Right cardiac atrium (tissue), 5 donors: ENCODE results near the gene FITM1. TPM values are rescaled to one million over a fixed set of nuclear protein-coding genes. Genes with fewer than 3 reads are reported as not detected.
A peak's percentile ranks its signal among the peaks of the same experiment; 100 is the strongest.

Experiments
- ATAC-seq, 2 donors: fragments of 200-7000 bp; cut with Tn5 transposase; one replicate each; pipeline versions ENCODE4 v1.8.0 to v1.9.1; 2020; ENCODE audit warnings: moderate library complexity in 2 of 2, mild to moderate bottlenecking in 1 of 2
- DNase-seq, 3 donors: peaks; one replicate each; pipeline ENCODE4 v3.0.0-alpha.2; 2020
- H3K27ac ChIP-seq: one replicate; pipeline ENCODE4 v1.5.1; 2013; ENCODE audit warnings: mild to moderate bottlenecking, low read length, control low read depth, moderate library complexity
- H3K27me3 ChIP-seq: one replicate; pipeline ENCODE4 v1.6.1; 2013; ENCODE audit not compliant: control insufficient read depth, insufficient read depth
- H3K4me1 ChIP-seq: one replicate; pipeline ENCODE4 v1.6.1; 2013; ENCODE audit warnings: low read length; ENCODE audit not compliant: control insufficient read depth, insufficient read depth
- H3K4me3 ChIP-seq: one replicate; pipeline ENCODE4 v1.5.1; 2013; ENCODE audit warnings: low read length, control low read depth
- H3K9me3 ChIP-seq: one replicate; pipeline ENCODE4 v1.6.1; 2013; ENCODE audit warnings: low read length; ENCODE audit not compliant: control insufficient read depth
- WGBS: extraction: QIAGEN DNeasy Blood & Tissue Kit; methylation state at CpG from one replicate; pipeline ENCODE4 v1.1.7; 2013; 5-methylcytosine and 5-hydroxymethylcytosine counted together
- intact Hi-C, 4 donors: fragments of 100-400 bp; cut with DNase I; formaldehyde crosslinking; loops; one replicate each; pipeline versions ENCODE4 v1.11.0 to v1.14.0; 2022 to 2023
- long read RNA-seq, 4 donors: library from polyadenylated mRNA; unstranded; transcript quantifications; one replicate each; pipeline ENCODE4 v2.0.0, GENCODE V29; 2020 to 2021
- polyA plus RNA-seq: library from polyadenylated mRNA; stranded (reverse); fragments of 200-250 nt; gene quantifications from one replicate; pipeline ENCODE4 v1.2.3, GENCODE V29; 2013
- total RNA-seq, 4 donors: library from RNA; stranded (reverse); fragmentation: NEBNext Ultra II Directional; extraction: Animal tissue kit (Norgen Biotek cat#: 25700); gene quantifications; one replicate each; pipeline ENCODE4 v1.2.1, GENCODE V29; 2021
- donor health status: healthy with polysubstance abuse.
- donor health status: DM: no; HTN: yes; CAD: no.
- donor health status: DM: no; HTN: no; CAD: no.
- donor health status: DM: no; HTN: yes; CAD: no; lungs with severe emphysema.
- donor health status: DM: yes; HTN: yes; CAD: no.

FITM1 gene, protein sequence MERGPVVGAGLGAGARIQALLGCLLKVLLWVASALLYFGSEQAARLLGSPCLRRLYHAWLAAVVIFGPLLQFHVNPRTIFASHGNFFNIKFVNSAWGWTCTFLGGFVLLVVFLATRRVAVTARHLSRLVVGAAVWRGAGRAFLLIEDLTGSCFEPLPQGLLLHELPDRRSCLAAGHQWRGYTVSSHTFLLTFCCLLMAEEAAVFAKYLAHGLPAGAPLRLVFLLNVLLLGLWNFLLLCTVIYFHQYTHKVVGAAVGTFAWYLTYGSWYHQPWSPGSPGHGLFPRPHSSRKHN
- total RNA-seq = 100 to 1,000 TPM in 3 of 4 donors, 10 to 100 TPM in 1; 87.4 to 178 (median 134) TPM
- 224 TPM for polyA plus RNA-seq
- long read RNA-seq, donor 1, transcript FITM1-202 (1 exons, 800 nt) = minor isoform, 9 of 224 reads
- long read RNA-seq, donor 1, transcript FITM1-201 (2 exons, 1,194 nt) = major isoform, 212 of 224 reads
- long read RNA-seq, donor 1, partial matches to known transcripts = 0 of 224 reads
- long read RNA-seq, donor 1, other reads (novel, unspliced or antisense) = 3 of 224 reads
- long read RNA-seq, donor 2, transcript FITM1-202 (1 exons, 800 nt) = minor isoform, 5 of 125 reads
- long read RNA-seq, donor 2, transcript FITM1-201 (2 exons, 1,194 nt) = major isoform, 119 of 125 reads
- long read RNA-seq, donor 2, partial matches to known transcripts = 0 of 125 reads
- long read RNA-seq, donor 2, other reads (novel, unspliced or antisense) = 1 of 125 reads
- long read RNA-seq, donor 3, transcript FITM1-202 (1 exons, 800 nt) = minor isoform, 7 of 64 reads
- long read RNA-seq, donor 3, transcript FITM1-201 (2 exons, 1,194 nt) = major isoform, 57 of 64 reads
- long read RNA-seq, donor 3, partial matches to known transcripts = 0 of 64 reads
- long read RNA-seq, donor 3, other reads (novel, unspliced or antisense) = 0 of 64 reads
- long read RNA-seq, donor 4, transcript FITM1-201 (2 exons, 1,194 nt) = major isoform, 110 of 113 reads
- long read RNA-seq, donor 4, partial matches to known transcripts = 0 of 113 reads
- long read RNA-seq, donor 4, other reads (novel, unspliced or antisense) = 0 of 113 reads

DNA sequence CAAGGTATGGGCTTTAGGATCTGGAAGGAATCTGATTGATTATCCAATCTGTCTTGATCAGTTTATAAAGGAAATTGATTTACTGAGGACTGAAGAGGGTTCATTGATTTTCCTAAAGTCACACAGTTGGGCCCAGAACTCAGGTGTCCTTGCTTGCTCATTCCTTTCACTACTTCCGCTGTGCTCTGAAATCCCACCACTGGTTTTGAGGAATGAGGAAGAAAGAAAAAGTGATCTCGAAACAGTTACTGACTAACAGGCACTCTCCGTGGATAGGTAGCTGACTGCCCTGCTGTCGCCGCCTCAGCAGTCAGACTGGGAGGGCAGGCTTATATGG is at the start of gene FITM1:
TSS of gene FITM1 (plus strand) at position 280 of the 337 bp plus-strand sequence. CDS start 905 bp downstream, outside the sequence.
- H3K27me3 ChIP-seq = no peaks in the 10 kb centered on the region
- no peaks in the 10 kb centered on the region for H3K9me3 ChIP-seq
- intact Hi-C loops = no loop called here
- no peak within 1 kb of the TSS for H3K4me3 ChIP-seq
- WGBS = 87% methylated on average over 5 of the region's 5 CpGs
- ATAC-seq = no peak
- H3K27ac ChIP-seq = peak within 1 kb of the TSS; percentile 99
- H3K4me1 ChIP-seq = peaks cover 6% of the 10 kb centered on the region
- no peak for DNase-seq

DNA sequence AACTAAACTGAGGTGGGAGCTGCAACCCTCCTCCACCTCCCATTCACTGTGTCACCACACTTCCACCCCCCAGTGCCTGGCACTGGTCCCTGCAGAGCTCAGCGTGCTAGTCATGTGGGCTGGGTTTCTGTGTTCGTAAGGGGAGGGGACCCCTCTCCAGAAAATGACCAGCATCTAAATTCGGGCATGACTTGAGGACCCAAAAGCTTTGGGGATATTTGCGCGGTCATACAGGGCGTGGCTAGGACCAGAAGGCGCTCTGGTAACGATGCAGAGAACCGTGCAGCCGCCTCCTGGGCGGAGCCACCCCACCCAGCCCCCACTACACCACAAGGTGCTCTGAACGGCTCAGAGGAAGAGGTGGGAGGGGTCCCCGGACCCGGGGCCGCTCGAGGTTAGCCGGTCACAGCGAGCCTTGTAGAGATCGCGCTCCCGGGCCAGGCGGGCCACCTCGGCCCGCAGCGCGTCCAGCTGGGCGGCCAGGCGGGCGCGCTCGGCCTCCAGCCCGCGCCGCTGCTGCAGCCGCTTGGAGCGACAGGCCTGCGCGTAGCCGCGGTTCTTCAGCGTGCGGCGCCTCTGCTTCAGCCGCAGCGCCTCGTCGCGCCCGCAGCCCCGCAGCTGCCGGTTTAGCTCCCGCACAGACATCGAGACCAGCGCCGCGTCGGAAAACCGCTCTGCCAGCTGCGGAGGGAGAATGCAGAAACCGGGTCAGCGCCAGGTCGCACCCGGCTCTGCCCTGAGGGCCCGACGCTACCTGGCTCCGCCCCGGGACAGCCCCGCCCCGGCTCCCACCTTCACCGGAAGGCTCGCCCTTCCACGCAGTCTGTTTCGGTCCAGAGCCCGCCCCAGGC is 49.3 kb upstream of the FITM1 start:
- H3K4me1 ChIP-seq = no peaks in the 10 kb centered on the region
- intact Hi-C loops = no loop called here
- H3K27ac ChIP-seq = no peak overlapping the region
- peak in 2 of 3 donors; percentile 77 to 81 for DNase-seq
- H3K9me3 ChIP-seq = no peaks in the 10 kb centered on the region
- ATAC-seq = peak; percentile 68 to 82
- peak overlapping the region; percentile 76 for H3K4me3 ChIP-seq
- under 1% methylated on average over 74 of the region's 74 CpGs for WGBS
- H3K27me3 ChIP-seq = no peaks in the 10 kb centered on the region

DNA sequence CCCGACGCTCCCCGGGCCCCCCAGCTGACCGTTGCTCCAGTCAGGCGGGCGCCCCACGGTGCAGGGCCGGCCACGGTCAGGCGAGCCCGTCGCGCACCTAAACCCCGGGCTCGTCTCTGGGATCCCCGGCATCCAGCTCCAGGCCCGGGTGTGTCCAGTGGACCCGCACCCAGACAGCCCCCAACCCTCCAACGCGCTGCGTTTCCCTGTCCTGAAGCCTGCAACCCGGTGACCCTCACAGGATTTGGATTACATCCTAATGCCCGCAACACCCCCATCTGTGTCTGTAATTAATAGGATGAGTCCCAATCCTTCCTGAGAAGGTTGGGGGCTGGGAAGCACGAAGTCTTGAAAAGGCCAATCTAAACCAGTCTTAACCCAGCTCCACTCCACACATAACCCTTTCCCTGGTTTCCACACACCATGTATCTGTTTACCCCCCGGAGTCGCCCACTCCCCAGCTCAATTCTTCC is 48.7 kb upstream of the FITM1 start:
- 22% methylated on average over 26 of the region's 26 CpGs for WGBS
- ATAC-seq (no peak), DNase-seq (no peak)
- no peak overlapping the region for H3K27ac ChIP-seq
- no peaks in the 10 kb centered on the region for H3K9me3 ChIP-seq
- intact Hi-C loops = no loop called here
- no peaks in the 10 kb centered on the region for H3K27me3 ChIP-seq
- no peaks in the 10 kb centered on the region for H3K4me1 ChIP-seq
- H3K4me3 ChIP-seq = peak overlapping the region; percentile 76

DNA sequence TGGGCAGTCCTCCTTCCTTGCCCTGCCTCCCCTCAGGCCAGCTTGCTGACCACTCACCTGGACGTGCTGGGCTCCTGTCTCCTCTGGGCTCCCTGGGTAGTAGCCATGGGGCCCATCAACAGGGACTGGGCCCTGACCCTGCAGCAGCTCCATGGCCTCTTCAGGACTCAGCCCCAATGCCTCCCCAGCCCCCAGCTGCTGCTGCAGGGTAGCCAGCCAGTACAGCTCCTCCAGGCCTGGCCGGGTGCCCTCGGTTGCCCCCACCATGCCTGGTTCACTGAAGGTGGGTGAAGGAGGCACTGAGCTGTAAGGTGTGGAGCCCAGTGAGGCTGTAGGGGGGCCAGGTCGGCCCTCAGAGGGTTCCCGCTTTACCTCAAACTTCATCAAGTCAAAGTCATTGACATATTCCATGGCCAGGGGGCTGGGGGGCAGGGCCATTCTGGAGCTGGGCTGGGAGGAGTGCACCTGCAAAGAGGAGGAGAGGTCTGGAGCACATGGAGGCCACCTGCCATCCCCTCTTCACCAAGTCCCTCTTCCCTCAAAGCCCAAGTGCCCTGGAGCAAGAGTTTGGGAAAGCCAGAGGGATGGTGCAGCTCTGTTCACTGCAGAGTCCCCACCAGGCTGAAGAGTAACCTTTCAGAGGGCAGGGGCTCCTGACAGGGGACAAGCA is 47.9 kb upstream of the FITM1 start:
- no peaks in the 10 kb centered on the region for H3K4me1 ChIP-seq
- DNase-seq (no peak), ATAC-seq (peak in 1 of 2 donors; percentile 12)
- intact Hi-C loops = no loop called here
- 88% methylated on average over 5 of the region's 5 CpGs for WGBS
- no peaks in the 10 kb centered on the region for H3K27me3 ChIP-seq
- no peaks in the 10 kb centered on the region for H3K9me3 ChIP-seq
- H3K27ac ChIP-seq = no peak overlapping the region
- H3K4me3 ChIP-seq = no peak overlapping the region

DNA sequence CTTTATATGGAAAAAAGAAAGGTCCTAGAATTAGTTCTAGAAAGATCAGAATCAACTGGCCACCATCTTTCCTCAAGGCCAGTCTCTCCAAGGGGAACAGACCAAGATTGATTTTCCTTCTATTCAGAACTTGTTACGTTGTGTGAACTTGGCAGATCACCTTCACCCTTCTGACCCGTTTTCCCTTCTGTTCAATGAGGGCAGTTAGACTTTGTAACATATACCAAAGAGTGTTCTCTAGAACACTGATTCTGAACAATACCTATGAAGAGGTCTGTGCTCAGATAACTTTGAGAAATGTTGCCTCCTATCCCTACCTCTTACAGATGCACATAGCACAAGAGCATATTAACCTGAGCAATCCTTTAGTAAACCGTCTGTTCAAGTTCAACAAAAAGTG is 47.0 kb upstream of the FITM1 start:
- WGBS = 89% methylated on average over 3 of the region's 3 CpGs
- intact Hi-C loops = no loop called here
- H3K27me3 ChIP-seq = no peaks in the 10 kb centered on the region
- no peak overlapping the region for H3K4me3 ChIP-seq
- H3K9me3 ChIP-seq = no peaks in the 10 kb centered on the region
- H3K27ac ChIP-seq = no peak overlapping the region
- H3K4me1 ChIP-seq = no peaks in the 10 kb centered on the region
- DNase-seq (no peak), ATAC-seq (no peak)

DNA sequence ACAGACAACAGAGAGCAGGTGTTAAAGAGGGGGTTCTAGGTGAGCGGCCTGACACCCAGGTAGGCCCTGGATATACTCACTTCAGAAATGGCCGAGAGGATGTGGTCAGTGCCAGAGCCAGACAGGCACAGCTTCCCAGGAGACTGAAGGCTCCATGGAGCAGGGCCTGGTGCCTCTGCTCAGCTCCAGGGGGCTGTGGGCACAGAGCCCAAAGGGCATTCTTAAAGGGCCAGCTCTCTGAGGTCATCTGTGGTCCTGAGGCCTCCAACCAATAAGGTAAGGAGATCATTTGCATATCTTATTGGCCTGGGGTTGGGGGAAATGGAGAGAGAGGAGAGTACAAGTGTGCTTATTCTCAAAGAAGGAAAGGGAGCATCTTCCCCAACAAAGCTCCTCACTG is 46.0 kb upstream of the FITM1 start:
- H3K4me1 ChIP-seq = no peaks in the 10 kb centered on the region
- H3K4me3 ChIP-seq = no peak overlapping the region
- ATAC-seq (no peak), DNase-seq (no peak)
- H3K27ac ChIP-seq = no peak overlapping the region
- no peaks in the 10 kb centered on the region for H3K27me3 ChIP-seq
- WGBS = 91% methylated on average over 2 of the region's 2 CpGs
- no peaks in the 10 kb centered on the region for H3K9me3 ChIP-seq
- intact Hi-C loops = no loop called here

DNA sequence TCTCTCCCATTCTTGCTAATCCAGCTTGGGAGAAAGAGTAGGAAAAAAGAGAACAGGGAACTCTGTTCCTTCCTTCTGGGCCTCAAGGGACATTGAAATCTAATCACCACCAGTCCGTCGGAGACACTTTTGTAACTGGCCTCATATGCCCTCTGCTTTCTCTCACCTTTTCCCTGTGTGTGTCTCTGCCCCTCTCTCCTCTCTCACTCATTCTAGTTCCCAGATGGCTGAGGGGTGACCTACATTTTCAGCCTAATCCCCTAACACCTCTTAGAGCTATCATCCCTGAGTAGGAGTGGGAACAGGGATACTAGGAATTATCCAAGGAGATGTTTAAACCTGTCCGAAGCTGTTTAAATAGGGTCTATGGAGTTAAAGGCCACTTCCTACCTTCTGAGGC is 45.2 kb upstream of the FITM1 start:
- Histone ChIP-seq H3K27ac (no peak overlapping the region), H3K4me1 (no peaks in the 10 kb centered on the region), H3K9me3 (no peaks in the 10 kb centered on the region), H3K27me3 (no peaks in the 10 kb centered on the region), H3K4me3 (no peak overlapping the region)
- ATAC-seq (no peak), DNase-seq (no peak)
- WGBS = 59% methylated on average over 3 of the region's 3 CpGs
- intact Hi-C loops = no loop called here

DNA sequence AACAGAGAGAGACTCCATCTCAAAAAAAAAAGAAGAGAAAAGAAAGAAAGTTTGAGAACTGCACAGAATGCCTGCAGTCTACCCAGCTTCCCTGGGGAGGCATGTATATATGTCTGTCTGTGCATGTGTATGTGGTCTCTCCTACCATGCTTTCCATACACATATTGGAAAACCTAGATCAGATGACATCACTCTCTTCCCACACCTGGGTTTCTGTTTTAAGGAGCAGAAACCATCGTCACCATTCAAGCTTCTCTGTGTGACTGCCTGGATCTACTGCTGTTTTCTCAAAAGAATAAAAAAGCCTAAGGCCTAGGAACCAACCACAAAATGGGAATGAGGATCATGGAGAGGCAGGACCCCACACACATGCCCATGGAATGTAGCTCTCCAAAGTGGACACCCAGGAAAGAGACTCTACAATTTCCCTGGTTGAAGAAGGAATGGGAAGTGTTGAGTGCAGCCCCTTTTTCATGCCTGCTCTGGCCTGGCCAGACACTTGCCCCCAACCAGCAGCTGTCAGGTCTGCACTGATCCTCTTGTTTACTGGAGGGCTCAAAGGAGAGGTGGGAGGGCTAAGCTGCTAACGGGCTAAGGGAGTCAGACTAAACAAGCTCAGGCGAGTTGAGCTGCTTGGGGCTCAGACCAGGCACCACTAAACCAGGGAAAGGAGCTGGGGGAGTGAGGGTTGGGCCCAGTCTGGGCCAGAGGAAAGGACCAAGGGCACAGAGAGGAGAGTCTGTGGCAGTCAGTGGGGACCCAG is 44.1 kb upstream of the FITM1 start:
- Histone ChIP-seq H3K27ac (no peak overlapping the region), H3K27me3 (no peaks in the 10 kb centered on the region), H3K4me1 (no peaks in the 10 kb centered on the region), H3K4me3 (no peak overlapping the region), H3K9me3 (no peaks in the 10 kb centered on the region)
- intact Hi-C loops = no loop called here
- WGBS = 82% methylated on average over 3 of the region's 3 CpGs
- no peak for ATAC-seq
- no peak for DNase-seq

DNA sequence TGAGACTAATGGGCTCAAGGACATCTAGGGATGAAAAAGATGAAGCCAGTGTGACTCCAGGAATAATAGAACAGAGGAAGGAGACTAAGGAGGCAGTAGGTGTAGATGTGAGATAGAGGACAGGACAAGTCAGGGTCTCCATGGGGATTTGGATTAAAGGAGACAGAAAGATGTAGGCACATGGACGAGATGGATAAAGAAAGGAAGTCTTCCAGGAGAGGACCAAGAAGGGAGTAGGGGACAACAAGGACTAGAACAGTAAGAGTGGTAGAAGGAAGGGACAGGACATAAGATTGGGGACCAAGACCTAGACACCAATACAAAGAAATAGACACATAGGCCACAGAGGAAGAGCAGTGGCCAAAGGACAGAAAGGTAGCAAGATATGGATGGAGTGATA is 43.5 kb upstream of the FITM1 start:
- 81% methylated on average over 1 of the region's 1 CpG for WGBS
- H3K9me3 ChIP-seq = no peaks in the 10 kb centered on the region
- H3K4me1 ChIP-seq = no peaks in the 10 kb centered on the region
- no peak overlapping the region for H3K27ac ChIP-seq
- intact Hi-C loops = no loop called here
- H3K4me3 ChIP-seq = no peak overlapping the region
- no peak for DNase-seq
- H3K27me3 ChIP-seq = no peaks in the 10 kb centered on the region
- no peak for ATAC-seq
